IMR-90 (cell line): Measurements from ENCODE around the gene CMIP. TPM values are rescaled to one million over a fixed set of nuclear protein-coding genes. Genes with fewer than 3 reads are reported as not detected.

Source experiments
- ATAC-seq: fragments of 200-7000 bp; cut with Tn5 transposase; 2 replicates; pipeline ENCODE4 v1.9.1; 2020; ENCODE audit warnings: low read depth, mild to moderate bottlenecking, moderate library complexity
- BruUV-seq: library from RNA; stranded (reverse); fragments of 400-500 nt; replicated peaks from 2 replicates; lab custom pipeline; 2021; lab: Mats Ljungman, UMichigan
- CTCF ChIA-PET: fragments of 300-600 bp; formaldehyde crosslinking; extraction: SDS; loops from one replicate; lab custom pipeline; 2021; ENCODE audit warnings: antibody characterized with exemption; lab: Yijun Ruan, JAX
- POLR2A ChIA-PET: fragments of 300-600 bp; sonication (Branson Sonifier 250); formaldehyde crosslinking; loops from one replicate; lab custom pipeline; 2022; ENCODE audit warnings: antibody characterized with exemption; ENCODE audit not compliant: unreplicated experiment; lab: Charles Lee
- DNase-seq: peaks from one replicate; pipeline ENCODE4 v3.0.0; 2013
- H2AFZ ChIP-seq: replicated peaks from 2 replicates; pipeline ENCODE3; 2013; ENCODE audit warnings: low read length, mild to moderate bottlenecking; ENCODE audit not compliant: poor library complexity
- H2AK5ac ChIP-seq: 2 replicates; pipeline ENCODE4 v1.6.1; 2013; ENCODE audit warnings: low read depth, low read length, inconsistent platforms
- H2AK9ac ChIP-seq: replicated peaks from 2 replicates; pipeline ENCODE3; 2013; ENCODE audit warnings: mild to moderate bottlenecking, low read depth, low read length, moderate library complexity; ENCODE audit not compliant: poor library complexity
- H2BK120ac ChIP-seq: 2 replicates; pipeline ENCODE4 v1.6.1; 2013; ENCODE audit warnings: low read depth, low read length, inconsistent platforms
- H2BK15ac ChIP-seq: 3 replicates; pipeline ENCODE4 v1.6.1; 2013; ENCODE audit warnings: low read depth, low read length, inconsistent platforms
- H2BK20ac ChIP-seq: 2 replicates; pipeline ENCODE4 v1.6.1; 2013; ENCODE audit warnings: low read depth, mild to moderate bottlenecking, inconsistent platforms, low read length, moderate library complexity
- H2BK5ac ChIP-seq: 2 replicates; pipeline ENCODE4 v1.6.1; 2013; ENCODE audit warnings: mild to moderate bottlenecking, low read depth, low read length, inconsistent platforms; ENCODE audit not compliant: poor library complexity, severe bottlenecking
- H3K14ac ChIP-seq: replicated peaks from 2 replicates; pipeline ENCODE4 v1.6.1; 2013; ENCODE audit warnings: low read depth, low read length, inconsistent platforms
- H3K18ac ChIP-seq: 2 replicates; pipeline ENCODE4 v1.6.1; 2013; ENCODE audit warnings: low read depth, low read length, control low read depth
- H3K23ac ChIP-seq: 2 replicates; pipeline ENCODE4 v1.6.1; 2013; ENCODE audit warnings: low read depth, low read length, inconsistent platforms
- H3K27ac ChIP-seq: 2 replicates; pipeline ENCODE4 v1.5.1; 2013; ENCODE audit warnings: mild to moderate bottlenecking, control low read depth, low read length; ENCODE audit not compliant: insufficient read depth
- H3K27me3 ChIP-seq: 2 replicates; pipeline ENCODE4 v1.6.1; 2013; ENCODE audit warnings: low read length; ENCODE audit not compliant: control insufficient read depth, insufficient read depth
- H3K36me3 ChIP-seq: 2 replicates; pipeline ENCODE4 v1.6.1; 2013; ENCODE audit warnings: low read length, mixed read lengths; ENCODE audit not compliant: control insufficient read depth, insufficient read depth
- H3K4ac ChIP-seq: 2 replicates; pipeline ENCODE4 v1.6.1; 2013; ENCODE audit warnings: low read depth, low read length, inconsistent platforms
- H3K4me1 ChIP-seq: 2 replicates; pipeline ENCODE4 v1.6.1; 2013; ENCODE audit warnings: low read length, mixed read lengths; ENCODE audit not compliant: control insufficient read depth, insufficient read depth
- H3K4me2 ChIP-seq: 2 replicates; pipeline ENCODE4 v1.6.1; 2013; ENCODE audit warnings: low read depth, mild to moderate bottlenecking, control low read depth, low read length, moderate library complexity
- H3K4me3 ChIP-seq: 2 replicates; pipeline ENCODE4 v1.5.1; 2013; ENCODE audit warnings: low read depth, mild to moderate bottlenecking, control low read depth, low read length, moderate library complexity; ENCODE audit not compliant: insufficient read depth
- H3K56ac ChIP-seq: 2 replicates; pipeline ENCODE4 v1.6.1; 2013; ENCODE audit warnings: low read length, inconsistent platforms; ENCODE audit not compliant: insufficient read depth; ENCODE audit errors: extremely low read depth
- H3K79me1 ChIP-seq, 2 experiments: 2 replicates each; pipeline ENCODE4 v1.6.1; 2013; ENCODE audit warnings: low read length in 2 of 2, inconsistent platforms in 1 of 2, low read depth in 1 of 2
- H3K9ac ChIP-seq: 2 replicates; pipeline ENCODE4 v1.6.1; 2013; ENCODE audit warnings: low read depth, low read length, control low read depth
- H3K9me1 ChIP-seq: 2 replicates; pipeline ENCODE4 v1.6.1; 2013; ENCODE audit warnings: low read length, inconsistent platforms; ENCODE audit not compliant: insufficient read depth
- H3K9me3 ChIP-seq: 2 replicates; pipeline ENCODE4 v1.6.1; 2013; ENCODE audit warnings: low read length; ENCODE audit not compliant: control insufficient read depth, insufficient read depth
- H4K20me1 ChIP-seq: 2 replicates; pipeline ENCODE4 v1.6.1; 2013; ENCODE audit warnings: low read length, inconsistent platforms; ENCODE audit not compliant: insufficient read depth
- H4K5ac ChIP-seq: 2 replicates; pipeline ENCODE4 v1.6.1; 2013; ENCODE audit warnings: mild to moderate bottlenecking, low read depth, low read length, control low read depth
- H4K8ac ChIP-seq, 2 experiments: 2 replicates each; pipeline ENCODE4 v1.6.1; 2013; ENCODE audit warnings: low read depth in 2 of 2, low read length in 2 of 2, control low read depth in 1 of 2, inconsistent platforms in 1 of 2
- H4K91ac ChIP-seq: 2 replicates; pipeline ENCODE4 v1.6.1; 2013; ENCODE audit warnings: low read depth, low read length, inconsistent platforms; ENCODE audit not compliant: insufficient read depth
- MXI1 ChIP-seq: IDR thresholded peaks from 2 replicates; pipeline ENCODE4 v1.6.1; 2012; ENCODE audit warnings: low read depth, mild to moderate bottlenecking, low read length, moderate library complexity, borderline replicate concordance
- RAD21 ChIP-seq: IDR thresholded peaks from 2 replicates; pipeline ENCODE4 v1.6.1; 2012; ENCODE audit warnings: low read length, improper control_type of control experiment
- RCOR1 ChIP-seq: IDR thresholded peaks from 2 replicates; pipeline ENCODE4 v1.6.1; 2012; ENCODE audit warnings: mild to moderate bottlenecking, low read length, improper control_type of control experiment; ENCODE audit not compliant: insufficient replicate concordance
- SMC3 ChIP-seq: fragments of 150-350 bp; IDR thresholded peaks from 2 replicates; pipeline ENCODE4 v1.6.1; 2016; ENCODE audit warnings: low read depth, mild to moderate bottlenecking, antibody characterized with exemption, low read length, moderate library complexity
- whole genome bisulfite sequencing, 2 experiments: methylation state at CpG; one replicate each; pipeline versions ENCODE4 v1.1.5 to v1.1.7; 2013; ENCODE audit warnings: missing lambda C conversion rate in 2 of 2; ENCODE audit not compliant: insufficient read length in 1 of 2; ENCODE audit errors: extremely low coverage in 2 of 2; 5-methylcytosine and 5-hydroxymethylcytosine counted together
- dilution Hi-C: fragments of 300-500 bp; cut with HindIII; formaldehyde crosslinking; loops from one replicate; pipeline ENCODE4 v1.14.3; 2018; ENCODE audit warnings: low sequenced_read_pairs; ENCODE audit not compliant: unreplicated experiment
- in situ Hi-C: fragments of 300-500 bp; cut with MboI; formaldehyde crosslinking; loops from 3 replicates; pipeline ENCODE4 v1.14.3; 2019; ENCODE audit warnings: low sequenced_read_pairs, inconsistent platforms, mixed read lengths
- intact Hi-C: fragments of 100-400 bp; cut with micrococcal nuclease; formaldehyde crosslinking; loops from 2 replicates; pipeline ENCODE4 v1.10.0; 2022
- polyA plus RNA-seq, 3 experiments: library from polyadenylated mRNA; depleted of rRNA; stranded (reverse); fragments of >200 nt; gene quantifications; 2 replicates each; pipeline ENCODE4 v1.2.3, GENCODE V29; 2012; ENCODE audit warnings: low replicate concordance in 1 of 3
- total RNA-seq: library from RNA; depleted of rRNA; stranded (reverse); fragments of >200 nt; gene quantifications from 2 replicates; pipeline ENCODE4 v1.2.3, GENCODE V29; 2012

The CMIP gene
- total and polyA plus RNA-seq, 2 of the 4 experiments (the other 2 are of a cell fraction), result 3.2 to 11.6 TPM

GRCh38 chr16:81620029-81620428, 175.4 kb downstream of the CMIP start:
- H3K4ac ChIP-seq, result no peak overlapping the region
- no peak overlapping the region for H3K4me2 ChIP-seq
- H2AFZ ChIP-seq, result no peak overlapping the region
- dilution Hi-C loops, result no loop called here
- H3K9me1 ChIP-seq, result peaks cover 17% of the 10 kb centered on the region
- no peak overlapping the region for H4K91ac ChIP-seq
- BruUV-seq, result no TSS peak
- H2BK5ac ChIP-seq, result no peak overlapping the region
- H2BK120ac ChIP-seq, result no peak overlapping the region
- H4K20me1 ChIP-seq, result peaks cover 50% of the 10 kb centered on the region
- peaks cover 7% of the 10 kb centered on the region for H3K4me1 ChIP-seq
- no peak overlapping the region for H3K14ac ChIP-seq
- H3K23ac ChIP-seq, result no peak overlapping the region
- H3K9ac ChIP-seq, result no peak overlapping the region
- H3K79me1 ChIP-seq, result peaks cover 13 to 30% of the 10 kb centered on the region in 2 experiments
- no peak overlapping the region for H3K18ac ChIP-seq
- H4K5ac ChIP-seq, result no peak overlapping the region
- CTCF ChIA-PET, result no interaction called here
- no peak overlapping the region for H3K4me3 ChIP-seq
- DNase-seq (no peak), ATAC-seq (no peak)
- 100% methylated on average over 1 of the region's 4 CpGs; no CpG with 5 or more reads in 1 of the 2 experiments for WGBS, 2 experiments
- H3K36me3 ChIP-seq, result peaks cover 14% of the 10 kb centered on the region
- H3K27ac ChIP-seq, result no peak overlapping the region
- intact Hi-C loops, result no loop called here
- in situ Hi-C loops, result loop anchor here (5.0 kb wide), 1 partner anchor 102 kb away; no protein-coding TSS in a partner anchor
- H3K9me3 ChIP-seq, result no peaks in the 10 kb centered on the region
- POLR2A ChIA-PET, result no interaction called here
- no peak overlapping the region for H3K56ac ChIP-seq
- H2AK5ac ChIP-seq, result no peak overlapping the region
- H2BK20ac ChIP-seq, result no peak overlapping the region
- no peak overlapping the region for H2AK9ac ChIP-seq
- H3K27me3 ChIP-seq, result no peaks in the 10 kb centered on the region
- H2BK15ac ChIP-seq, result no peak overlapping the region
- no peak overlapping the region for H4K8ac ChIP-seq
- TF ChIP-seq RCOR1 (no peak), MXI1 (no peak), RAD21 (no peak), SMC3 (no peak)
